ENCODE data around the gene SRRM4. TPM values are rescaled to one million over a fixed set of nuclear protein-coding genes. Genes with fewer than 3 reads are reported as not detected.

SRRM4 gene
- total and polyA plus RNA-seq, 10 of the 15 experiments (the other 5 are each of a cell fraction or from before 2014, with no cell fraction given) = under 0.01 to 0.01 TPM; not detected in 8

- ChIA-PET RAD21 (ENCODE audit: unreplicated experiment) (no interaction called here), CTCF (no interaction called here), SMC1A (ENCODE audit: uncharacterized antibody, unreplicated experiment) (no interaction called here), POLR2A (no interaction called here)
- ATAC-seq (no peak), FAIRE-seq (no peak), DNase-seq (ENCODE audit: low read depth, low spot score) (no peak)
- WGBS (ENCODE audit: insufficient coverage, insufficient replicate concordance, low lambda C conversion rate, missing lambda C conversion rate) = 54% methylated on average over 2 of the region's 2 CpGs
- Histone ChIP-seq H3K4me3 (no peak overlapping the region), H4K20me1 (ENCODE audit: control insufficient read depth, insufficient read depth) (no peaks in the 10 kb centered on the region), H3K9me3 (replicated peaks; ENCODE audit: control insufficient read depth, insufficient read depth, low read length) (no peaks in the 10 kb centered on the region), H3K4me2 (ENCODE audit: control insufficient read depth, insufficient read depth) (no peak overlapping the region), H3K4me1 (ENCODE audit: control insufficient read depth, insufficient read depth, low read length) (no peaks in the 10 kb centered on the region), H3K9ac (ENCODE audit: control insufficient read depth, insufficient read depth, low read length) (no peak overlapping the region), H3K27me3 (replicated peaks in 1 of 2; ENCODE audit: control insufficient read depth in 2 of 2, insufficient read depth in 2 of 2, low read length in 1 of 2) (no peaks in the 10 kb centered on the region), H3K36me3 (ENCODE audit: control insufficient read depth in 2 of 2, insufficient read depth in 2 of 2, low read length in 1 of 2) (no peaks in the 10 kb centered on the region), H3K79me2 (ENCODE audit: control insufficient read depth, insufficient read depth, low read length) (no peaks in the 10 kb centered on the region), H3K27ac (ENCODE audit: control insufficient read depth, insufficient read depth) (no peak overlapping the region), H2AFZ (ENCODE audit: control insufficient read depth, low read depth, low read length) (no peak overlapping the region)
- TF ChIP-seq ZNF384 (IDR thresholded peaks at IDR 0.05; ENCODE audit: borderline replicate concordance, low read depth, low read length) = no peak
- TF ChIP-seq RELA (IDR thresholded peaks at IDR 0.05; ENCODE audit: borderline replicate concordance, partially characterized antibody) = no peak
- no peak for TF ChIP-seq CEBPB (IDR thresholded peaks at IDR 0.05; ENCODE audit: borderline replicate concordance in 1 of 2, low read depth in 2 of 2, low read length in 2 of 2)
- no peak for TF ChIP-seq IRF5 (IDR thresholded peaks at IDR 0.05; ENCODE audit: borderline replicate concordance)
- TF ChIP-seq RCOR1 (conservative IDR thresholded peaks at IDR 0.05; ENCODE audit: low read depth, low read length) = no peak
- no peak for TF ChIP-seq RUNX3 (IDR thresholded peaks at IDR 0.05; ENCODE audit: low read length)
- no peak for TF ChIP-seq E2F4 (IDR thresholded peaks at IDR 0.05; ENCODE audit: low read depth, low read length)
- no peak for TF ChIP-seq BHLHE40 (IDR thresholded peaks at IDR 0.05; ENCODE audit: borderline replicate concordance in 1 of 2, low read depth in 2 of 2, low read length in 1 of 2)
- TF ChIP-seq SKIL (IDR thresholded peaks at IDR 0.05; ENCODE audit: low read depth, poor library complexity, severe bottlenecking) = no peak
- TF ChIP-seq TCF12 (IDR thresholded peaks at IDR 0.05; ENCODE audit: low read depth, low read length) = no peak
- no peak for TF ChIP-seq NKRF (conservative IDR thresholded peaks at IDR 0.05)
- TF ChIP-seq USF2 (IDR thresholded peaks at IDR 0.05; ENCODE audit: borderline replicate concordance, low read depth, low read length) = no peak
- no peak for TF ChIP-seq SUZ12 (IDR thresholded peaks at IDR 0.05; ENCODE audit: unreplicated experiment)
- no peak for TF ChIP-seq TCF7 (IDR thresholded peaks at IDR 0.05; ENCODE audit: borderline replicate concordance)
- TF ChIP-seq POLR2AphosphoS5 (IDR thresholded peaks at IDR 0.05; ENCODE audit: low read length) = no peak
- no peak for TF ChIP-seq STAT1 (conservative IDR thresholded peaks at IDR 0.05)
- in situ Hi-C loops (cut with MboI) = no loop called here
- intact Hi-C loops (cut with micrococcal nuclease; ENCODE audit: unreplicated experiment) = no loop called here
- no TSS peak for BruUV-seq (replicated peaks)
Observed at GRCh38 chr12:119016715-119017114, 35.4 kb downstream of the SRRM4 start.
